Inflammatory macrophage treated with lipopolysaccharide for 1 hour (primary cell): ENCODE results near the gene PCNT.

Experiments used
- DNase-seq, 2 donors: peaks; one replicate each; pipeline ENCODE4 v3.0.0-alpha.2; 2020 to 2022

The PCNT gene

DNA sequence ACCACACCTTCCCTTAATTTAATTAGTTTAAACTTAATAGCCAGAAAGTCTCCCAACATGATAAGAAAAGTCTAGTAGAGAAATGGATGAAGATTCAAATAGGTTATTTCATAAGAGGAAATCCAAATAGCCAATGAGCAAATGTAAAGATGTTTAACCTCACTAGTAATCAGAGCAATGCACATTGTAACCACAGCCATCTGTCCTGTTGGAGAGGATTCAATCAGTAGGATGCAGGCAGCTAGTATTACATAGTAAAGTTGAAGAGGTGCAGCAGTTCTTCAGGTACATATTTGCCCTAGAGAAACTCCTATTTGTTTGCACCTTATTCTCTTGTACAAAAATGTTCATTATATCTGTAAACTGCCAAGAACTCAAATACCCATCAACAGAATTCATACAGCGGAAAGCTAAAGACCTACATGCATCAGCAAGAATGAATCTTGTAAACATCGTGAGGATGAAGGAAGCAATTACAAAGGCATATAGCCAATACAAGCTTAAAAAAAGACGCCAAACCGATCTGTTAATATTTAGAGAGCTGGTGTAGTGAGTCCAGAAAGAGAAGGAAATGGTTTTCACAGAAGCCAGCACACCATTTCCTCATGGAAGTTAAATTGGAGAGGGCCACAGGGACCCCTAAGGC, 162.6 kb downstream of the PCNT start:
- no peak for DNase-seq

DNA sequence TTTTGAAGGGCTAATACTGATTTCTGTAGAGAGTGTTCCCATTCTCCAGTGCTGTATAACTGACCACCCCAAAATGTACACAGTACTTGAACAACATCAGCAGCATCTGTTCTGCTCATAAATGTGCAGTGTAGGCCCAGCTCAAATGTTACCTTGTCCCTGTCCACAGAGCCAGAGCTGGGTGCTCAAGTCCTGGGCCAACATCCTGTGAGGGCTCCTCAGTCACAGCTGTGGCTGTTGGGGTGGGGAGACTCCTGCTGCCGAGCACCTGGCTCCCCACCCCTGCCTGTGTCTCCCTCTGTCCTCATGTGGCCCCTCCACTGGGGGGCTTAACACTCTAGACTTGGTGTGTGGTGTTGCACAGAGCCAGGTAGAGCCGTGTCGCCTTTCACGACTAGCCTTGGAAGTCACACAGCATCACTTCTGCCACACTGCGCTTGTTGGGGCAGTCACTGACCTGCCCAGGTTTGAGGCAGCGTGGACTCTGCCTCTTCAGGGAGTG, 165.3 kb downstream of the PCNT start:
- no peak for DNase-seq

DNA sequence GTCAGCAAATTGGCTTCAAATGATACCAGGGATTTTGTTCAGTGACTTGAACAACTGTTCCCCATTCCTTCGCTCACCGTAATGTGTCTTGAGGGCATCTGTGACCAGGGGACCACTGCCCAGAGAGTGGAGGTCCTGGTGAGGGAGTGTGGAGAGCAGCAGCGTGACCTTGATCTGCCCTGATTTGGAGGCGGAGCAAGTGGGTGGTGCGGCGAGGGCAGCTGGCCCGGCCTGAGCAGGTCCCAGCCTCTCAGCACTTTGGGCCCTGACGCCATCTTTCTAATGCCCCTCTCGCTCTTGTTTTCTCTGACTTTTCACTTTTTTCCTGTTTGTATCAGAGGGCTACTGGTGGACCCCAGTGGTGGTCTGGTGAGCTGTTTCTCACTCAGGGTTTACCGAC, 165.8 kb downstream of the PCNT start:
- no peak for DNase-seq

DNA sequence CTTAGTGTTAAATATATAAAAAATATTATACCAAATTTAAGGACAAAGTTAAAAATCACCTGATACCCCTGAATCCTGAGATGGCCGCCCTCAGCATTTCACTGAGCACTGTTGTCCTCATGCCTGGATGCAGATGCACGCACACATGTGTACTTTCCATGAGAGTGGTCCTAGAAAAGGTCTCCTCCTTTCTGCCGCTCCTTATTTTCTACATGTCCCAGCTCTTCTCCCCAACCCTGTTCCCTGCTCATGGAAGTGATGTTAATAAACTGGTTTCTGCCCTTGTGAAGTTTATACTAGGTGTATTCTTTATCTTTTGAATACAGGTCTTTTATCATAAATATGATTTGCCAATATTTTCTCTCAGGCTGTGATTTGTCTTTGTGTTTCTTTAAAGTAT, 167.6 kb downstream of the PCNT start:
- no peak for DNase-seq

DNA sequence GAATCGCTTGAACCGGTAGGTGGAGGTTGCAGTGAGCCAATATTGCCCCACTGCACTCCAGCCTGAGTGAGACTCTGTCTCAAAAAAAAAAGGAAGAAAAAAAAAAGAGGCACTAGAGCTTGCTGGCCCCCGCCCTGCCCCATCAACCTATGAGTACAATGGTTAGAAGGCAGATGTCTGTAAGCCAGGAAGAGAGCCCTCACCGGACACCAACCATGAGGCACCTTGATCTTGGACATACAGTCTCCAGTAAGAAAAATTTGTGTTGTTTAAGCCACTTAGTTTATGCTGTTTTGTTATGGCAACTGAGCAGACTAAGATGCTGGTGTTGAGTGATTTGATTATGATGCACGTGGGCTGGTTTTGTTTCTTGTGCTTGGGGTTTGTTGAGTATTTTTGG, 168.9 kb downstream of the PCNT start:
- no peak for DNase-seq

DNA sequence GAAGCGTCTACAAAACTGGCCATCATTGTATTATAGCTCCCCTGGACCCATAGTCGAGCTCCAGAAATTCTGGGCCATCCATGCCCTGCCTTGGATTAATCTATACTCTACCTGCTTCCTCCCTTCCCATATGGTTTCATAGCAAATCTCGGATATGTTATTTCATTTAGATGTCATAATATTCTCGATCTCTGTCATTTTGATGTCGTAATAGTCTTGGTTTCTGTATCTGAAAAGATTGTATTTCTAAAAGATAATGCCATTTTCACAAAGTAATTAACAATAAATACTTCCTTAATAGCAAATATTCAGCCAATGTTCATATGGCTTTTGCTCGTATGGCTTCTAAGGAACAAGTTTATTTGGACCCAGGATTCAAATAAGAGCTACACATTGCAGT, 169.9 kb downstream of the PCNT start:
- DNase-seq: no peak
